ENCODE data around the gene USF3. TPM values are rescaled to one million over a fixed set of nuclear protein-coding genes. Genes with fewer than 3 reads are reported as not detected.

The USF3 gene
- polyA plus RNA-seq, 2 of the 4 experiments (the other 2 are of a cell fraction), result 1.9 to 11.3 TPM

DNA sequence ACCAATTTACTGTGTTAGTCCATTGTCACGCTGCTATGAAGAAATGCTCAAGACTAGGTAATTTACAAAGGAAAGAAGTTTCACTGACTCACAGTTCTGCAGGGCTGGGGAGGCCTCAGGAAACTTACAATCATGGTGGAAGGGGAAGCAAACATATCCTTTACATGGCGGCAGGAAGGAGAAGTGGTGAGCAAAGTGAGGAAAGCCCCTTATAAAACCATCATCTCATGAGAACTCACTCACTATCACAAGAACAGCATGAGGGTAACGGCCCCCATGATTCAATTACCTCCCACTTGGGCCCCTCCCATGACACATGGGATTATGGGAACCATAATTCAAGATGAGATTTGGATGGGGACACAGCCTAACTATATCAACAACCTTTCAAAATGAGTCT is 20.2 kb downstream of the USF3 start:
- WGBS (ENCODE audit: missing lambda C conversion rate), result 96% methylated on average over 3 of the region's 3 CpGs
- Histone ChIP-seq H3K9me3 (no peaks in the 10 kb centered on the region), H3K4me3 (no peak overlapping the region), H3K27ac (no peak overlapping the region), H3K4me1 (no peaks in the 10 kb centered on the region), H3K4me2 (no peak overlapping the region)
- FAIRE-seq (no peak), ATAC-seq (no peak), DNase-seq (ENCODE audit: low read depth in 1 of 2, low spot score in 1 of 2) (no peak)
- POLR2A ChIA-PET, result no interaction called here
- CTCF ChIA-PET, result no interaction called here
- TF ChIP-seq, protein P1, sequence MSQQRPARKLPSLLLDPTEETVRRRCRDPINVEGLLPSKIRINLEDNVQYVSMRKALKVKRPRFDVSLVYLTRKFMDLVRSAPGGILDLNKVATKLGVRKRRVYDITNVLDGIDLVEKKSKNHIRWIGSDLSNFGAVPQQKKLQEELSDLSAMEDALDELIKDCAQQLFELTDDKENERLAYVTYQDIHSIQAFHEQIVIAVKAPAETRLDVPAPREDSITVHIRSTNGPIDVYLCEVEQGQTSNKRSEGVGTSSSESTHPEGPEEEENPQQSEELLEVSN (IDR thresholded peaks at IDR 0.05; ENCODE audit: borderline replicate concordance, low read depth), result no peak
- TF ChIP-seq ESRRA (IDR thresholded peaks at IDR 0.05; ENCODE audit: borderline replicate concordance, low read length) (no peak), RCOR1 (IDR thresholded peaks at IDR 0.05; ENCODE audit: low read depth, low read length) (no peak), MAFK (IDR thresholded peaks at IDR 0.05; ENCODE audit: partially characterized antibody) (no peak), MAX (IDR thresholded peaks at IDR 0.05) (no peak), FOXS1 (CRISPR knock-in tag; IDR thresholded peaks at IDR 0.05) (no peak), NR3C1 (IDR thresholded peaks at IDR 0.05) (no peak), TP53 (CRISPR knock-in tag; IDR thresholded peaks at IDR 0.05) (no peak), KDM1A (IDR thresholded peaks at IDR 0.05; ENCODE audit: low read depth) (no peak), ATOH8 (CRISPR knock-in tag; IDR thresholded peaks at IDR 0.05; ENCODE audit: low read depth) (no peak), MAZ (IDR thresholded peaks at IDR 0.05; ENCODE audit: borderline replicate concordance, low read depth, low read length) (no peak), JUNB (IDR thresholded peaks at IDR 0.05) (no peak), TFCP2L1 (CRISPR knock-in tag; IDR thresholded peaks at IDR 0.05) (no peak), FOSL2 (IDR thresholded peaks at IDR 0.05) (no peak), FOSL2 (CRISPR knock-in tag; IDR thresholded peaks at IDR 0.05) (no peak), HEYL (CRISPR knock-in tag; IDR thresholded peaks at IDR 0.05) (no peak), RARB (CRISPR knock-in tag; IDR thresholded peaks at IDR 0.05) (no peak), ZSCAN20 (CRISPR knock-in tag; IDR thresholded peaks at IDR 0.05) (no peak), HES2 (IDR thresholded peaks at IDR 0.05) (no peak), CBX8 (IDR thresholded peaks at IDR 0.05) (no peak), POLR2A (IDR thresholded peaks at IDR 0.05; ENCODE audit: low read length) (no peak)

DNA sequence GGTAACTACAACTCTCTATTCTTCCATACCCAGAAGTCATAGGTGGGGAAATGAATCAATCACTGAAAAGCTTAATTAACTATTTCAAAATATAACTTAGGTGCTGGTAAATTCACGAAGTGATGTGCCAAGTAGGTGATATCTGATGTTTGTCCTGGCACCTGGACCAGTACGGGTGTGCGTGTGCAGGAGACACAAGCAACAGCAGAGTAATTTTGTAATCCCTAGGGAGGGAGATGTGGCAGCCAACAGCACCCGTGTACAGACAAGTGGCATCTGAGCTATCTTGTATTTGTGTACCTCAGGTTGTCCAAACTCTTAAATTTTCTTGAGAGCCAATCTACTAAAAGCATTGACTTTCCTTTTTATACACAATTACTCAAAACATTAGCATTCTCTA is 22.8 kb downstream of the USF3 start:
- WGBS (ENCODE audit: missing lambda C conversion rate), result 71% methylated on average over 4 of the region's 4 CpGs
- no peaks in the 10 kb centered on the region for H3K4me1 ChIP-seq
- ATAC-seq (no peak), DNase-seq (ENCODE audit: low read depth in 1 of 2, low spot score in 1 of 2) (no peak), FAIRE-seq (no peak)
- no peak overlapping the region for H3K27ac ChIP-seq
- no peak overlapping the region for H3K4me2 ChIP-seq
- ChIA-PET CTCF (interaction anchor here (0.7 kb wide), 1 partner anchor 10 kb away, joined by 3 read pairs; no protein-coding TSS in a partner anchor), POLR2A (no interaction called here)
- no peaks in the 10 kb centered on the region for H3K9me3 ChIP-seq
- no peak overlapping the region for H3K4me3 ChIP-seq
- TF ChIP-seq FOSL2 (IDR thresholded peaks at IDR 0.05), result no peak
- TF ChIP-seq FOSL2 (CRISPR knock-in tag; IDR thresholded peaks at IDR 0.05), result no peak
- TF ChIP-seq KDM5A (IDR thresholded peaks at IDR 0.05), result no peak
- TF ChIP-seq SREBF2 (IDR thresholded peaks at IDR 0.05), result no peak
- no peak for TF ChIP-seq JUNB (IDR thresholded peaks at IDR 0.05)
- no peak for TF ChIP-seq MAZ (IDR thresholded peaks at IDR 0.05; ENCODE audit: borderline replicate concordance, low read depth, low read length)
- TF ChIP-seq PHF8 (IDR thresholded peaks at IDR 0.05; ENCODE audit: borderline replicate concordance, low read depth), result no peak
- TF ChIP-seq KDM1A (IDR thresholded peaks at IDR 0.05; ENCODE audit: low read depth), result no peak

- 86% methylated on average over 4 of the region's 4 CpGs for WGBS (ENCODE audit: missing lambda C conversion rate)
- FAIRE-seq (no peak), ATAC-seq (no peak), DNase-seq (ENCODE audit: low read depth in 1 of 2, low spot score in 1 of 2) (no peak)
- Histone ChIP-seq H3K4me3 (no peak overlapping the region), H3K4me1 (peaks cover 10% of the 10 kb centered on the region; the same call in 2 of the 3 replicates), H3K4me2 (no peak overlapping the region), H3K27ac (no peak overlapping the region), H3K9me3 (no peaks in the 10 kb centered on the region)
- CTCF ChIA-PET, result no interaction called here
- POLR2A ChIA-PET, result no interaction called here
- TF ChIP-seq MYC (IDR thresholded peaks at IDR 0.05; ENCODE audit: borderline replicate concordance, low read length) (no peak), FOSL2 (IDR thresholded peaks at IDR 0.05) (no peak), FOSL2 (CRISPR knock-in tag; IDR thresholded peaks at IDR 0.05) (no peak), KDM5A (IDR thresholded peaks at IDR 0.05) (no peak), EHMT2 (IDR thresholded peaks at IDR 0.05; ENCODE audit: low read depth) (no peak), REST (IDR thresholded peaks at IDR 0.05) (no peak), CEBPB (IDR thresholded peaks at IDR 0.05) (no peak), RARB (CRISPR knock-in tag; IDR thresholded peaks at IDR 0.05) (no peak), RAD21 (conservative IDR thresholded peaks at IDR 0.05 in 1 of 2, IDR thresholded peaks at IDR 0.05 in 1 of 2) (no peak)
- TF ChIP-seq, protein P2, sequence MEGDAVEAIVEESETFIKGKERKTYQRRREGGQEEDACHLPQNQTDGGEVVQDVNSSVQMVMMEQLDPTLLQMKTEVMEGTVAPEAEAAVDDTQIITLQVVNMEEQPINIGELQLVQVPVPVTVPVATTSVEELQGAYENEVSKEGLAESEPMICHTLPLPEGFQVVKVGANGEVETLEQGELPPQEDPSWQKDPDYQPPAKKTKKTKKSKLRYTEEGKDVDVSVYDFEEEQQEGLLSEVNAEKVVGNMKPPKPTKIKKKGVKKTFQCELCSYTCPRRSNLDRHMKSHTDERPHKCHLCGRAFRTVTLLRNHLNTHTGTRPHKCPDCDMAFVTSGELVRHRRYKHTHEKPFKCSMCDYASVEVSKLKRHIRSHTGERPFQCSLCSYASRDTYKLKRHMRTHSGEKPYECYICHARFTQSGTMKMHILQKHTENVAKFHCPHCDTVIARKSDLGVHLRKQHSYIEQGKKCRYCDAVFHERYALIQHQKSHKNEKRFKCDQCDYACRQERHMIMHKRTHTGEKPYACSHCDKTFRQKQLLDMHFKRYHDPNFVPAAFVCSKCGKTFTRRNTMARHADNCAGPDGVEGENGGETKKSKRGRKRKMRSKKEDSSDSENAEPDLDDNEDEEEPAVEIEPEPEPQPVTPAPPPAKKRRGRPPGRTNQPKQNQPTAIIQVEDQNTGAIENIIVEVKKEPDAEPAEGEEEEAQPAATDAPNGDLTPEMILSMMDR (IDR thresholded peaks at IDR 0.05), result no peak
Measured at GRCh38 chr3:113668015-113668414, 28.4 kb downstream of the USF3 start.
